Amygdala (tissue), 56 donors: ENCODE measurements around the gene STX5.
"Not testable (repeated sequence)": the region's sequence is repeated elsewhere in the genome, so short reads cannot be mapped to it uniquely, and the experiment has no call there.

ENCODE experiments used
- DNase-seq, 56 donors: peaks; one replicate each; lab custom pipeline; 2025; lab: John Stamatoyannopoulos, UW

Gene STX5

GRCh38 chr11:62789576-62789975 lies 42.3 kb downstream of the STX5 start:
- no peak for DNase-seq

- no peak for DNase-seq
Observed at GRCh38 chr11:62788991-62789390, 42.9 kb downstream of the STX5 start.

GRCh38 chr11:62787005-62787759 lies 44.7 kb downstream of the STX5 start, which contains the start of gene TMEM179B:
Gene TMEM179B, plus strand, starts transcription at chr11:62787402. Its CDS starts 30 bp downstream, at chr11:62787432.
- DNase-seq: peak; percentile 40 to 99 (median 94)

- DNase-seq: peak in 55 of 56 donors; percentile 19 to 86 (median 62)
Observed at GRCh38 chr11:62786318-62787004, 45.4 kb downstream of the STX5 start.

- DNase-seq: no peak
Observed at GRCh38 chr11:62782753-62783152, 49.1 kb downstream of the STX5 start.

GRCh38 chr11:62778441-62778840 lies 53.4 kb downstream of the STX5 start:
- no peak for DNase-seq

- DNase-seq: no peak
Observed at GRCh38 chr11:62777389-62777788, 54.5 kb downstream of the STX5 start.

GRCh38 chr11:62775646-62776045 lies 56.2 kb downstream of the STX5 start:
- DNase-seq: no peak

GRCh38 chr11:62774407-62774806 lies 57.4 kb downstream of the STX5 start:
- DNase-seq: no peak

GRCh38 chr11:62771144-62772021 lies 60.5 kb downstream of the STX5 start, which contains the start of gene TAF6L:
Gene TAF6L, plus strand, starts transcription at chr11:62771396. Its CDS starts 4,388 bp downstream, at chr11:62775784.
- DNase-seq: peak; percentile 87 to 100 (median 98)

- peak in 33 of 56 donors; percentile 21 to 76 (median 53) for DNase-seq
Observed at GRCh38 chr11:62770778-62771143, 61.1 kb downstream of the STX5 start.

GRCh38 chr11:62760867-62761227 lies 71.0 kb downstream of the STX5 start:
- DNase-seq: not testable (repeated sequence)

GRCh38 chr11:62757846-62758788 lies 73.7 kb downstream of the STX5 start:
- DNase-seq: no peak
